ENCODE results near the gene LRP8.
A peak's percentile ranks its signal among the peaks of the same experiment; 100 is the strongest.

- TF ChIP-seq CTCF (IDR thresholded peaks at IDR 0.05 in 2 of 3, conservative IDR thresholded peaks at IDR 0.05 in 1 of 3; ENCODE audit: borderline replicate concordance in 1 of 3, insufficient read depth in 1 of 3, low read depth in 2 of 3, low read length in 2 of 3) = no peak
- no peak for TF ChIP-seq ATF3 (IDR thresholded peaks at IDR 0.05)
- no peak for TF ChIP-seq SRF (IDR thresholded peaks at IDR 0.05; ENCODE audit: low read depth)
- peak; percentile 95 for TF ChIP-seq POLR2AphosphoS5 (IDR thresholded peaks at IDR 0.05; ENCODE audit: low read depth, low read length)
Measured at GRCh38 chr1:53220171-53220961, 107.5 kb downstream of the LRP8 start, which contains the start of gene CZIB.
